DMS 273 (cell line): Measurements from ENCODE around the gene NMNAT3.
A peak's percentile ranks its signal among the peaks of the same experiment; 100 is the strongest.

ENCODE experiments used
- DNase-seq: peaks from one replicate; lab custom pipeline; 2025; ENCODE audit not compliant: unreplicated experiment; lab: John Stamatoyannopoulos, UW

NMNAT3 gene

GRCh38 chr3:139548801-139549200, 129.0 kb downstream of the NMNAT3 start:
- no peak for DNase-seq

DNA sequence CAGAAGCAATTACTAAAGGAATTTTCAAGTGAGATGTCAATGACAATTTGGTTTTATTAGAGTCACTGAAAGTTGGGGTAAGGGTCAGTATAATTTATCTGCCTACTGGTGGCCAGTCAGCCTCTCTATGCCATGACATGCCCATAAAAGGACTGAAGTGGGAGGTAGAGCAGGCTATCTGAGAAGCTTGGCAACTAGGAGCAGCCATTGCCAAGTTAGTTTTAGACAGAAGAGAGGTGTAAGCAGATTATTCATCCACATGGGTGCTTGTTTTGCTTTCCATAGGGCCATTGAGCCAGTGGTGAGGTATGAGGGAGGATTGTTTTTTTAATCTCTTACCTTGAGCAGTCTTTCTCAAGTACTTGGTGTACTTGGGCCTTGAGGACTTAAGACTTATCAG, 130.1 kb downstream of the NMNAT3 start:
- no peak for DNase-seq

- no peak for DNase-seq
Observed at GRCh38 chr3:139546772-139547171, 131.0 kb downstream of the NMNAT3 start.

DNA sequence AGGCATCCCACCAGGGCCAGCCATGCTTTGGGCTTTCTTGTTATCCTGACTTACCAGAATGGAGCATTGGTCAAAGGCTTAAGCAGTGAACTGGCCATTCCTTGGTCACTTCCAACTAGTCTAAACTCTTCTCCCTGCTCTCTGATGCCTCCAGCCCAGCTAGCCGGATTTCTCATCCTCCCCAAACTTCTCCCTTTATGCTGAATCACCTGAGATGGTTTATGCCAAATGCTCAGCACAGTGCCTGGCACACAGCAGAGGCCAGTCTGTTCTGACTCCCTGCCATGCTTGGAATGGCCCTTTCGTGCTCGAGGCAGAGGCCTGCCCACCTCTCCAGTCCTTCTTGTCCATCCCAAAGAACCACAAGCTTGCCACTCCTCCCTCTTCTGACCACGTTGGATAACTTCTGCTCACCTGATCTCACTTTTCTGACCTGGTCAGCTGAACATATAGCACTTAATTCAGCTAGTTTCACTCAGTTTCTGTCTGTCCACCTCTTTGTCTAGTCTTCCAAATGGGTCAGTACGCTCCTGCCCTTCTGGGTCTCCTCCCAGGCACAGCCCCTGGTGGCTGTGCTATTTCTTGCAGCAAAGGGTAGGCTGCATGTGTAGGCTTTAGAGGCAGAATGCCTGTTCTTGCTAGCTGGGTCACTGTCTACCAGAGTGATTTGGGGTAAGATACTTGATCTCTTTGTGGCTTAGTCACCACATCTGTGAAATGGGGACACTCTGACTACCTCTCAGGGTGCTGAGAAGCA, 136.1 kb downstream of the NMNAT3 start:
- peak; percentile 19 for DNase-seq

DNA sequence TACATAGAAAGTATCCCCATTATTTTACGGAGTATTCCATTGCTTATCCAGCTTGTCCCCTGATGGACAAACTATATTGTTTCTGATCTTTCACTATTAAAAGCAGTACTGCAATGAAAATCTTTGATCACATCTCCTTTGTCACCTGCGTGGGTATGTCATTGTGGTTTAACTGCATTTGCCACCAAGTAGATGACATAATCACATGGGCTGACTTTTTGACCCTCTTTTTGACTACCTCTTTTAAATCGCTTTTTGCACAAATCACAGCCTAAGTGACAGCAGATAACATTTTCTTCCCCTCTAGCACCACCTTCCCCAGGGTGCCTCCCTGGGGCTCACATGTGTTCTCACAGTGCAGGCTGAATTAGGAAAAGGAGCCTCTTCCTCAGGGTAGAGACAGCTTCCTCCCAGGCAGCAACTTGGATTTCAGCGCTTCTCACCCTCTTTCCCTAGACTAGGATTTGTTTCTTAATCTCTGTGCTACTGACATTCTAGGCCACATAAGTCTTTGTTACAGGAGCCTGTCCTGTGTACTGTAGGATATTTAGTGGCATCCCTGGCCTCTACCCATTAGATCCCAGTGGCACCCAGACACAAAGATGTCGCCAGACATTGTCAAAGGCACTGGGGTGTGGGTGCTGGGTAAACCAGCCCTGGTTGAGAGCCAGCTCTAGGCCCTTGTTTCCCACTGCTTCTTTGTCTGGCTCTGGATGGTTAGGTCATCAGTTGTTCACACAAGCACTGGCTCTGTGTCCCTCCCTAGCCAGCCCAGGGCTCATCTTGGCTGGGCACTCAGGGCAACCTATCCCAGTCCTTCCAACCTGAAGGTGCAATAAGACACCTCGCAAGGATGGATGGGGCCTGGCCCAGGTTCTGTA, 136.9 kb downstream of the NMNAT3 start:
- no peak for DNase-seq

- DNase-seq = no peak
Observed at GRCh38 chr3:139538733-139539132, 139.0 kb downstream of the NMNAT3 start.

DNA sequence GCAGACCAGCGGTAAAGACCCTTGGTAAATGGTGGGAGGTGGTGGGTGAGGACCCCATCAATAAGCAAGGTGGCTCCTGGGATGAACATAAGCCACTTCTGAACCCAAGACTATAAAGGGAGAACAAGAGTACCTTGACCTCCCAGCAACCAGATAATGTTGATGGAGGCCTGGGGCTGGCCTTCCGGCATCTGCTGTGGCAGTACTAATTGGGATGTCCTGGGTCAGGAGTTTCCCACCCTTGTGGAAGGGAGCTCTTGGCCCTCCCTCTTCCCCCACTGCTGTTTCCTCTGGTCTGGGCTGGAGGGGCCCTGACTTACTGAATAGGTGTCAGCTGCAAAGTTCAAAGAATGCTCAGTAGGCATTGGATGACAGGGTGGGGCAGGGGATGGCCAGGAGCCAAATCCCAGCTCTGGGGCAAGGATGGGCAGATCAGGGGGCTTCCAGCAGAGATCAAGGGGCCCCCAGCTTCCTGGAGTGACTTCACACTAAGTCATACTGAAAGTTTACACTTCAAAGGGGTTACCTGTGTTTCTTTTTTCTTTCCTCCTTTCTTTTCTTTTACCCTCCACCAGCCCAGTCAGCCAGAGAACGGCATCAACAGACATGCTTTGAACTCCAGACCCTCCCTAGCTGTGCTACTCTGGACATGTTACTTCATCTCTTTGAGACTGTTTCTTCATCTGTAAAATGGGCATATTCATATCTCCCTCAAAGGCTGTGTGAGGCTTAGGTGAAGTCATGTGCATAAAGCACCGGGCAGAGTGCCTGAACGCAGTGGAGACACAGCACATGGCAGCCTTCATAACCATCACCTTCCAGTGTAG, 139.8 kb downstream of the NMNAT3 start:
- DNase-seq = peak; percentile 19

- DNase-seq = peak; percentile 81
Observed at GRCh38 chr3:139537361-139537760, 140.4 kb downstream of the NMNAT3 start.

DNA sequence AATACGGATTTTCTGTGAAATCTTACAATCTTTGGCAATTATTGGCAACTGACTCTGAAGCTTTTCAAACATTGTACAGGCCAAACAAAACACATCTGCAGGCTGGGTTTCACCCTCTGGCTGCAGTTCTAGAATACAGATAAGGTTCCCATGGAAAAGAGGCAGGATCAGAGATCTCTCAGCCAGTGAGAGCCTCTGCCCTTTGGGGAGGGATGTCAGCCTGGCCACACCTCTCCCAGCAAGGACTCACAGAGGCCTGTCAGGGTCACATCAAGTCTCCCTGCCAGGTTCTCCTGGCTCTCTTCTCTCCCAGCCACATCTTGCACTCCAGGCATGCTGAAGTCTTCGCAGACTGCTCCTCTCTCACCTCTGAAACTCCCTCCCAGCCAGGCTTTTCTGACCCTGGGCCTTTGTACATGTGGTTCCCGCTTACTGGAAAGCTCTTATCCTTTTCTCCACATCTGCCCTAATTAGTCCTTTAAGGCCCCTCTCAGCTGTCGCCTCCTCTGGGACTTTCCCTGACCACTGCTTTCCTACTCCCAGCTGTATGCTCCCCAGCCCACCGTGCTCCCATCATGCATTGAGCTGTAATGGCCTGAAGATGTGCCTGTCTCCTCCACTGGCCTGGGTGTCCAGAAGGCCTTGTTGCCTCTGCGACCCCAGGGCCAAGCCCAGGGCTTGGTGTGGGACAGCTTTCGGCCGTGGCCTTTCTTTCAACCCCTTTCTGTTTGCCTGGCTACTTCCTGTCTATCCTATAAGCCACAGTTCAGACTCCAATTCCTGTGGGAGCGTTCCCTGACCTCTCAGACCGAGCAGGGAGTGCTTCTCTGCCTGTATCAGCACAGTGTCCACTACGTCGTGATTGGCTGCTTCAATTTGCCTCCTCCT, 142.5 kb downstream of the NMNAT3 start:
- DNase-seq = peak; percentile 93

- DNase-seq = peak; percentile 96
Observed at GRCh38 chr3:139534455-139534812, 143.3 kb downstream of the NMNAT3 start.

DNA sequence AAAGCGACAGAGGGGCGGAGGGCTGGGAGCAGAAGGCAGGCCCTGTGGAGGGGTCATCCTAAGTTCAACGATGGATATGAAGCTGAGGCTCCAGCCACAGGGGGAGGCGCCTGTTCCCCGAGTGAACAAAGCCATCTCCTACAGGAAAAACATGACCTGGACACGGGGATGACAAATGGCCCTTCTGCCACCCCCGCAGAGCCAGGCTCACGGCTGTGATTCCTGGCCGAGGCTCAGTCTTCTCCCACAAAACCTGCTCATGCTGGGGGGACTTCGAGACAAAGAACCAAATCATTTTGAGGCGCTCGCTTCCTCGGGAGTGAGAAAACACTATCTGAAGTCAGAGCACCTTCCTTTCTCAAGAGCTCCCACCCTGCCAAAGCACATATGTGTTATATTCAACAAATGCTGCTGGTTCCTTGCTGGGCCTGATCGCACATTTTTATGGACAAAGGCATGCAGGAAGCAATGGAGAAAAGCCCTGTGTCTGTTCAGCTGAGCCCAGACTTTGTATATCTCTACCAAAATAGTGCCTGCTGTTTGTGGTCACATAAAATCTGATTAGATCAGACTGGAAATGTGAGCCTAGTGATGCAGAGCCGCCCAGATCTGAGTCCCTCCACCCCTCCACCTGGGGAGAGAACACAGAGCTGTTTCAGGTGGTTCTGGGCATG, 143.9 kb downstream of the NMNAT3 start:
- DNase-seq = peak; percentile 91

DNA sequence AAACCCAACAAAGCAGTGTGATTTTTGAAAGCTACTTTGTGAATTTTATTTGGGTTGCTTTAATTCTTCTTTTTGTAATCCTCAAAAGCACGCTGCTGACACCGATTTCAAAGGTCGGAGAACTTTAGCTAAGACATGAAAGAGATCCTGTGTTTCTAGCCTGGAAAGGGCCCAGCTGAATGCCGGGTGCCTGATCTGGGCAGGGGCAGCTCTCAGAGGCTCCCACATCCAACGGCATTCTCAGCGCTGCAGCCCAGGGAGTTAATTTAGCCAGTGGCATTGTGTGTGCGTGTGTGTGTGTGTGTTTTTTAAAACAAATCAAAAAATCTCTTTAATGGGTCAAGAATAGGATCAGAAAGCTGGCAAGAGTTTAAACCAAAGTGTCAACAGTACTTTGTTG, 144.8 kb downstream of the NMNAT3 start:
- DNase-seq = peak; percentile 59

DNA sequence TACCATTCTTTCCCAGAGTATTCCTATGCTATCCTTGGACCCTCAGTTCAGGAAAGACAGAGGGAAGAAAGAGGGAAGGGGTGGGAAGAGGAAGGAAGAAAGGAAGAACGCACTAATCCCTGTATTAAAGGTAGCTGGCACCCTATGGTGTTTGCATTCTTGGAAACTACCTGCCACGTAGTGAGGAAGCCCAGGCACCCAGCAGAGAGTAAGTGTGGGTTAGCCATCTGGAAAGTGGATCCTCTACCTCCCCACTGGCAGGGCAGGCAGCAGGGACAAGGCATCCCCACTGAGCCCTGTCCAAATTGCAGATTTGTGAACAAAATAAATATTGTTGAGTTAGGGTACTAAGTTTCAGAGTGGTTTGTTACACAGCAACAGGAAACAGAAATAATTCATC, 147.1 kb downstream of the NMNAT3 start:
- DNase-seq = no peak

GRCh38 chr3:139529662-139530061, 148.1 kb downstream of the NMNAT3 start:
- peak; percentile 94 for DNase-seq

GRCh38 chr3:139528924-139529323, 148.8 kb downstream of the NMNAT3 start:
- no peak for DNase-seq

DNA sequence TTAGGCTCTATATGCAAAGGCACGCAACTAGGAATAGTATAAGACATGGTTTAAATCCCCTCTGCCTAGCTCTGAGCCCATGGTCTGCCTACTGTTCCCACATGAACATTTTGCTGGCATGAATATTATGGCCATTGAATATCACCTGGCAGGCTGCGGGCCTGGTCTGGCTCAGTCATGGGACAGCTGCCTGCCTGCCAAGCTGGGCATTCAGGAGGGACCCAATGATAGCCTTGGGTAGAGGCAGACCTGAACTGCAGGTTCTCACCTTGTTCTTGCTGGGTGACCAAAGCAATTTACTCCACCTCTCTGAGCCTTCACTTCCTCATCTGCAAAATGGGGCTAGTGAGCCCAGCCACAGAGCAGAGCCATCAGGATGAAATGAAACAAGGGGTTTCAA, 149.5 kb downstream of the NMNAT3 start:
- no peak for DNase-seq

DNA sequence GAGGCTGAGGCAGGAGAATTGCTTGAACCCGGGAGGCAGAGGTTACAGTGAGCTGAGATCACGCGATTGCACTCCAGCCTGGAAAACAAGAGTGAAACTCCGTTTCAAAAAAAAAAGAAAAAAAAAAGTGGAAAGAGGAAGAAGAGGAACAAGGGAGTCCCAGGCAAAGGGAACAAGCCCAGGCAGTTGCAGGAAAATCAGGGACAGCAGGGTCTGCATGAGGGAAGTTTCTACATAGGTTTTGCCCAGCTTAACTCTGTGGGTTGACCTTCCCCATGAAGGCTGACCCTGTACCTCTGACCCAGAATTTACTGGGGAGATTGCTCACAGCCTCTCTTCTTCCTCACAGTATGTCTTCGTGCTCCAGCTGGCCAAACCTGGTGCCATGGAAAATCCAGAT, 150.5 kb downstream of the NMNAT3 start:
- DNase-seq = no peak

DNA sequence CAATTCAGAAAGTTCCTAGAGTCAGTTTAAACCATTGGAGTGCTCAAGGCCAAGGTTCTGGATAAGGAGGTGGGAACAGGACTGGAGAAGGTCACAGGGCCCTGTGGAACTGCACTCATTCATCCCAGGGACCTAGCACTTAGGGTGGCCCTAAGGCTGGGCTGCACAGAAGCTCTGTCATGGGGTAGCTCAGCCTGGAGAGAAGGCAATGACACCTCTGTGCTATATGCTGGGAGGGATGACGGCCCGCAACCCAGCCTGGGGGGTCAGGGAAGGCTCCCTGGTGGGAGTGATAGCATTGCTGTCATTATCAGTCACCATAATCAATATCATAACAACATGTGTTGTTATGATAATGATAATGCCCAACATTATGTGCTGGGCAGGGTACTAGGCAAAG, 151.6 kb downstream of the NMNAT3 start:
- no peak for DNase-seq

DNA sequence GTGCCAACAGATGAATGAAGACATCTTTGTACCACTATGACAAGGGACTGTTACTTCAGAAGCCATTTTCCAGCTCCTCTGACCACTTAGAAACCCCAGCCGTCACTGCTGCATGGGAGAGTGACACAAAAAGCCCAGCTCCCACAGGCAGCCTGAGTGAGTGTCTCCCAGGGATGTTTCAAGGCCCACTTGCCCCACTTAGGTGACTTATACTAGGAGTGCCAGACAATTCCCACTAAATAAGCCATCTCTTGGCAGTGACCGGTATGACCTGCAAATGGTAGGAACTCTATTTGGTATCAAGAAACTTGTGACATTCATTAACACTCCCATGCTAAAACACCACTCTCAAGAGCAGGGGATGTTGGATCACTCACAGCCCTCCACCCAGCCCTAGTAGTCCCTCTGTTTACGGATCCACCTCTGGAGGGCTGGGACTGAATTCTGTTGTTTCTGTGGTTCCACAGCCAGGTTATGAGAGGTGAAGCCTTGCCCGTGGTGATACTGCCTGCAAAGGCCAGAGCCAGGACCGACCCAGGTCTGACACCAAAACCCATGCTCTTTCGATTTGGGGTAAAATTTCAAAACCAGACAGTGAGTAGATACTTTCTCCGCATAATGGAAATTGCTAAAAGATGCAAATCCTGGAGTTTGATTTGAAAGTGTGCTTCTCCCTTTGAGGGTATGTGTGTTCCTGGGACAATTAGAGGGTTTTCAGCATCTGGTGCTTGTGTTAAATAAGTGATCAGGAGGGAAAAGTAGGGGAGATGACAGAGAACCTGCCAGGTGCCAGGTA, 152.7 kb downstream of the NMNAT3 start:
- no peak for DNase-seq
